T-cell (primary cell): ENCODE results near the gene SPOCD1. TPM values are rescaled to one million over a fixed set of nuclear protein-coding genes. Genes with fewer than 3 reads are reported as not detected.

Experiments used
- ATAC-seq, 4 experiments: fragments of 200-7000 bp in 3 of 4; fragments of 150-1000 bp in 1 of 4; cut with Tn5 transposase; replicated peaks in 1 of 4; 1 replicate in 3 of 4; 2 replicates in 1 of 4; pipeline ENCODE4 v1.10.0; 2021; ENCODE audit warnings: moderate library complexity in 3 of 4, mild to moderate bottlenecking in 2 of 4, moderate number of reproducible peaks in 1 of 4
- CTCF ChIA-PET, 2 donors: fragments of 300-600 bp; sonication (Branson Sonifier 250); formaldehyde crosslinking; loops; one replicate each; lab custom pipeline; 2022; ENCODE audit warnings: antibody characterized with exemption in 2 of 2; lab: Charles Lee
- POLR2A ChIA-PET, 2 donors: fragments of 300-600 bp; sonication (Branson Sonifier 250); formaldehyde crosslinking; loops; one replicate each; lab custom pipeline; 2022; ENCODE audit warnings: antibody characterized with exemption in 2 of 2; lab: Charles Lee
- DNase-seq, 35 experiments: peaks; one replicate each; pipeline versions ENCODE4 v3.0.0 to v3.0.0-alpha.2; 2013 to 2023
- H3K27ac ChIP-seq: one replicate; pipeline ENCODE4 v1.5.1; 2013; ENCODE audit warnings: low read length
- H3K27me3 ChIP-seq, 2 experiments: replicated peaks in 1 of 2; 1 replicate in 1 of 2; 2 replicates in 1 of 2; pipeline versions ENCODE4 v1.6.1 to v1.7.0; 2013; ENCODE audit warnings: low read length in 1 of 2, mixed read lengths in 1 of 2; ENCODE audit not compliant: control insufficient read depth in 2 of 2, insufficient read depth in 2 of 2; ENCODE audit errors: extremely low read depth in 1 of 2
- H3K36me3 ChIP-seq, 2 donors: 1 replicate in 1 of 2; 2 replicates in 1 of 2; pipeline versions ENCODE4 v1.6.1 to v1.7.0; 2013; ENCODE audit warnings: low read length in 1 of 2; ENCODE audit not compliant: control insufficient read depth in 2 of 2, insufficient read depth in 1 of 2; ENCODE audit errors: extremely low read depth in 1 of 2
- H3K4me1 ChIP-seq, 2 experiments: 1 replicate in 1 of 2; 2 replicates in 1 of 2; pipeline versions ENCODE4 v1.6.1 to v1.7.0; 2013; ENCODE audit warnings: low read length in 2 of 2, mixed read lengths in 1 of 2; ENCODE audit not compliant: insufficient read depth in 2 of 2, control insufficient read depth in 1 of 2; ENCODE audit errors: extremely low read depth in 1 of 2
- H3K4me3 ChIP-seq, 2 donors: 1 replicate in 1 of 2; 2 replicates in 1 of 2; pipeline versions ENCODE4 v1.5.1 to v1.7.0; 2013; ENCODE audit warnings: mild to moderate bottlenecking in 2 of 2, low read length in 1 of 2, moderate library complexity in 1 of 2; ENCODE audit not compliant: control insufficient read depth in 1 of 2; ENCODE audit errors: extremely low read depth in 1 of 2
- H3K9me3 ChIP-seq: 2 replicates; pipeline ENCODE4 v1.7.0; 2013
- H3K27ac Mint-ChIP-seq, 2 donors: one replicate each; pipeline ENCODE4 v1.8.0; 2020 to 2021; ENCODE audit warnings: mild to moderate bottlenecking in 2 of 2, mixed read lengths in 2 of 2
- H3K27me3 Mint-ChIP-seq, 2 donors: one replicate each; pipeline ENCODE4 v1.8.0; 2021 to 2022; ENCODE audit warnings: mixed read lengths in 2 of 2
- H3K36me3 Mint-ChIP-seq: one replicate; pipeline ENCODE4 v1.8.0; 2021; ENCODE audit warnings: mixed read lengths
- H3K4me1 Mint-ChIP-seq, 3 donors: one replicate each; pipeline ENCODE4 v1.8.0; 2020 to 2022; ENCODE audit warnings: mixed read lengths in 3 of 3, mild to moderate bottlenecking in 1 of 3
- H3K4me3 Mint-ChIP-seq, 3 donors: one replicate each; pipeline ENCODE4 v1.8.0; 2020 to 2022; ENCODE audit warnings: mild to moderate bottlenecking in 3 of 3, mixed read lengths in 3 of 3, moderate library complexity in 3 of 3
- H3K9me3 Mint-ChIP-seq, 3 donors: one replicate each; pipeline ENCODE4 v1.8.0; 2020 to 2022; ENCODE audit warnings: mixed read lengths in 3 of 3
- WGBS: methylation state at CpG from one replicate; pipeline ENCODE4 v1.1.5; 2013; ENCODE audit warnings: missing lambda C conversion rate; ENCODE audit not compliant: insufficient coverage; 5-methylcytosine and 5-hydroxymethylcytosine counted together
- total RNA-seq, 35 experiments: library from RNA in 6 of 35; stranded (reverse) in 6 of 35; fragments of 120-200 nt in 1 of 35; gene quantifications; one replicate each; pipeline versions ENCODE4 v1.2.1 to v1.2.4 and lab custom pipeline; 2013 to 2026

SPOCD1 gene
- total RNA-seq, 5 donors from 2014 or later (not counting 1 experiment from before 2014, with no cell fraction given): not detected

DNA sequence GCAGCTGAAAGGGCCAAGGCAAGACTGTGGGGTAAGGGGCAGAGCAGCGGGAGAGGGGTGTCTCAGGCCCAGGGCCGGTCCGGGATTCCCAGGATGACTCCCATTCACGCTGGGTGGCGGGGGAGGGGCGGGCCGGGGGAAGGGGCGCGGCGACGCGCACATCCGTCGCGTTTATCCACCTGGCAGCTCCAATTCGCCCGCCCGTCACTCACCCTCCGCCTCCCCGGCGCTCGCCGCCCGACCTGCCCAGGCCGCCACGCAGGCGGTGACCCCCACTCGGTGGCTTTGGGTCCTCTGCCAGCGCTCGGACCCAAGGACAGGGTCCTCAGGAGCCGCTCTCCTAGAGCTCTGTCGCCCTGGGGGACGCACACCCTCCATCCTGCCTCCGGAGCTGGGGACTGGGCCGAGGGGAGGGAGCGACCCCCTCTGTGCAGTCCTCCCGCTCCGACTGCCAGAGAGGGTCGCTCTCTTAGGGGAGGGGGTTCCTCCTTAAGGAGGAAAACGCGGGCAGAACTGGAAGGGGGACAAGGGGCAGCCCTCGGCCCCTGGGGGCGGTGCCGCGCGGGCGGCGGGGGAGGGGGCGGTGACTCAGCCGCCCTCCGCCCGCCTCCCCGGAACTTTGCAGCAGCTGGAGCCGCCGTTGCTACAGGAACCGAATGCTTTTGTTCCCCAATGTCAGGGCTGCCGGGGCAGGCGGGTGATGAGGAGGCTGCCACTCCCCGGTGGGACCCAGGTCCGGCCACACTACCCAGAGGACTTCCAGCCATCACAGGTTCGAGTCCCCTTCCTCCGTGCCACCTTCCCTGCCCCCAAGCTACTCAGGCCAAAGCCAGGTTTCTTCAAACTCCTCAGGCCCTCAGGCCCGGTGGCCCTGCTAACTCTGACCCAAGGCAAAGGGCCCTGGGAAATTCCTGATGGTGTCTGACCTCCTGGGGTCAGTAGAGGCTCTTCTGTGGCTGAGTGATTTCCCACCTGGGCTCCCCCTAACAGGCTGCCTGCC lies 55.1 kb downstream of the SPOCD1 start:
- H3K4me3 Mint-ChIP-seq: peak overlapping the region; percentile 65 to 86 (median 68)

DNA sequence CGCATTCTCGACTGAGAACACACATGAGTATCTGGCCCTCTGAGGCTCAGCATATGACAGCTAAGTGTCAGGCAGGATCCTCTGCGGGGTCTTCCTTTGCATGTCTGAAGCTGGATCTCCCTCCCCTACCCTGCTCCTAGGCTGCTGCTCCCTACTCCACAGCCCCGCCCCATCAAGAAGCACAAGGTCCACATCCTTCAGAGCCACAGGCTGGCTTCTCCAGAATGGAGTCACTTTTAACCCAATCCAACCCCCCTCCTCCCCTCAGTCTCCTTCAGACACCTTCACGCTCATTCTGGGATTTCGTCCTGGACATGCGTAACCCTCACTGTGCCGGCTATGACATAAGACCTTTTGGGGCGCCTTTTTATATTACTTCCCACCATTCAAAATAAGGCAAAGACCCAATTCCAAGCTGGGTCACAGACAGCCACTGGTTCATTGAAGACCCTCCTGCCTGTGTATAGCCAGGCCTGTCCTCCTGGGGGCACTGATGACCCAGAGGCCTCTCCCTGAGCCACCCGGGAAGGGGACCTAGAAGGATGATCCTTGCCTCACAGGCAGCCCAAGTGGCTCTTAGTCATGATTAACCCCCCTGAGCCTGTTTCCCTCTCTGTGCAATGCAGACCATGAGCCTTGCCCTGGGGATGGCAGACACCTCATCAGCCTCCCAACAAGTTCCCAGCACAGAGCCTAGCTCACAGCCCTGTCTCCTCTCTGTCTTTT lies 56.4 kb downstream of the SPOCD1 start:
- no peaks in the 10 kb centered on the region for H3K36me3 ChIP-seq
- H3K27ac ChIP-seq: no peak overlapping the region
- Mint-ChIP-seq H3K4me1 (peaks cover 6 to 30% (median 20%) of the 10 kb centered on the region in 3 donors), H3K4me3 (peak overlapping the region; percentile 65 to 86 (median 65)), H3K27ac (no peak overlapping the region), H3K36me3 (no peaks in the 10 kb centered on the region), H3K27me3 (peaks cover 0 to 3% of the 10 kb centered on the region in 2 donors), H3K9me3 (no peaks in the 10 kb centered on the region)
- DNase-seq: no peak
- POLR2A ChIA-PET: no interaction called here
- H3K4me3 ChIP-seq: no peak overlapping the region
- no peak for ATAC-seq
- no peaks in the 10 kb centered on the region for H3K9me3 ChIP-seq
- CTCF ChIA-PET: interaction anchor here in 1 of 2 donors (0.7 to 4.0 kb wide), 2 partner anchors 30 to 202 kb away, joined by 3 to 24 read pairs; no protein-coding TSS in a partner anchor
- H3K27me3 ChIP-seq: peaks cover 0 to 34% of the 10 kb centered on the region in 2 experiments
- H3K4me1 ChIP-seq: peaks cover 8 to 39% of the 10 kb centered on the region in 2 experiments
- WGBS: 98% methylated on average over 10 of the region's 10 CpGs

More for the DNA sequence above, 55.1 kb downstream of the SPOCD1 start:
- Histone ChIP-seq H3K27ac (no peak overlapping the region), H3K27me3 (peaks cover 0 to 41% of the 10 kb centered on the region in 2 experiments), H3K4me3 (peak overlapping the region; percentile 64 to 76), H3K36me3 (no peaks in the 10 kb centered on the region), H3K9me3 (no peaks in the 10 kb centered on the region), H3K4me1 (peaks cover 10 to 46% of the 10 kb centered on the region in 2 experiments)
- ChIA-PET POLR2A (interaction anchor here in 1 of 2 donors (0.5 kb wide), 1 partner anchor 174 kb away, joined by 3 read pairs; no protein-coding TSS in a partner anchor), CTCF (interaction anchor here in 1 of 2 donors (0.6 to 4.0 kb wide), 5 partner anchors 10 to 197 kb away, joined by 3 to 24 read pairs (median 3); partner anchors contain the start of gene PEF1)
- H3K27me3 Mint-ChIP-seq: peaks cover 0 to 5% of the 10 kb centered on the region in 2 donors
- H3K4me1 Mint-ChIP-seq: peaks cover 6 to 37% (median 24%) of the 10 kb centered on the region in 3 donors
- H3K36me3 Mint-ChIP-seq: no peaks in the 10 kb centered on the region
- no peaks in the 10 kb centered on the region for H3K9me3 Mint-ChIP-seq
- ATAC-seq (peak; percentile 66 to 80 (median 72)), DNase-seq (peak in 34 of 35 experiments; percentile 28 to 76 (median 60))
- 4% methylated on average over 51 of the region's 63 CpGs for WGBS
- no peak overlapping the region for H3K27ac Mint-ChIP-seq

DNA sequence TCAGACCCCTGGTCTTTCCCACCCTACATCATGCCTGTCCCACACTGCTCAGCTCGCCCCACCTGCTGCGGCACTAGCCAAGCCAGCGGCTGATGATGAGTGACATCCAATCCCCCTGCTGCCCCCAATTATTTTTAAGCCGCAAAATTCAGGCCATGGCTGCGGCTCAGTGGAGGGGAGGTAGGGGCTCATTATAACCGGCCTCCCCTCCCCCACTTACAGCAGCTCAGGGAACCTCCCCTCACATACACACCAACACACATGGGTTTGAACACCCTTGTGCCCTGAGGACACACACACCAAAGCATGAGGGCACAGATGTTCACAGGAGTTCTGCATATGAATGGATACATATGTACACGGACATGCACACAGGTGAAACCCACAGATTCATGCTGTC lies 57.0 kb downstream of the SPOCD1 start:
- no peak overlapping the region for H3K4me3 ChIP-seq
- no peak overlapping the region for H3K27ac ChIP-seq
- no peak overlapping the region for H3K4me3 Mint-ChIP-seq
- no peaks in the 10 kb centered on the region for H3K9me3 ChIP-seq
- no peaks in the 10 kb centered on the region for H3K36me3 ChIP-seq
- WGBS: 100% methylated on average over 1 of the region's 7 CpGs
- no peaks in the 10 kb centered on the region for H3K9me3 Mint-ChIP-seq
- ATAC-seq (no peak), DNase-seq (no peak)
- H3K36me3 Mint-ChIP-seq: no peaks in the 10 kb centered on the region
- peaks cover 0 to 33% of the 10 kb centered on the region in 2 experiments for H3K27me3 ChIP-seq
- ChIA-PET POLR2A (no interaction called here), CTCF (interaction anchor here in 1 of 2 donors (0.8 kb wide), 1 partner anchor 264 kb away, joined by 3 read pairs; no protein-coding TSS in a partner anchor)
- H3K4me1 Mint-ChIP-seq: peaks cover 6 to 30% (median 20%) of the 10 kb centered on the region in 3 donors
- H3K4me1 ChIP-seq: peaks cover 8 to 37% of the 10 kb centered on the region in 2 experiments
- no peak overlapping the region for H3K27ac Mint-ChIP-seq
- peaks cover 0 to 3% of the 10 kb centered on the region in 2 donors for H3K27me3 Mint-ChIP-seq

- DNase-seq (no peak), ATAC-seq (no peak)
- Mint-ChIP-seq H3K4me1 (peaks cover 6 to 27% (median 16%) of the 10 kb centered on the region in 3 donors), H3K9me3 (no peaks in the 10 kb centered on the region), H3K27me3 (no peaks in the 10 kb centered on the region), H3K27ac (no peak overlapping the region), H3K4me3 (no peak overlapping the region), H3K36me3 (no peaks in the 10 kb centered on the region)
- 100% methylated on average over 1 of the region's 6 CpGs for WGBS
- no peak overlapping the region for H3K27ac ChIP-seq
- peaks cover 5 to 30% of the 10 kb centered on the region in 2 experiments for H3K4me1 ChIP-seq
- H3K27me3 ChIP-seq: peaks cover 0 to 26% of the 10 kb centered on the region in 2 experiments
- ChIA-PET CTCF (no interaction called here), POLR2A (no interaction called here)
- H3K4me3 ChIP-seq: no peak overlapping the region
- H3K36me3 ChIP-seq: no peaks in the 10 kb centered on the region
- no peaks in the 10 kb centered on the region for H3K9me3 ChIP-seq
Measured at GRCh38 chr1:31757989-31758388, 57.8 kb downstream of the SPOCD1 start.

- DNase-seq (no peak), ATAC-seq (no peak)
- Mint-ChIP-seq H3K9me3 (no peaks in the 10 kb centered on the region), H3K27me3 (no peaks in the 10 kb centered on the region), H3K27ac (no peak overlapping the region), H3K4me1 (peaks cover 8 to 26% (median 14%) of the 10 kb centered on the region in 3 donors), H3K4me3 (no peak overlapping the region), H3K36me3 (no peaks in the 10 kb centered on the region)
- no peak overlapping the region for H3K4me3 ChIP-seq
- peaks cover 3 to 29% of the 10 kb centered on the region in 2 experiments for H3K4me1 ChIP-seq
- WGBS: 84% methylated on average over 3 of the region's 8 CpGs
- H3K9me3 ChIP-seq: no peaks in the 10 kb centered on the region
- POLR2A ChIA-PET: no interaction called here
- no peaks in the 10 kb centered on the region for H3K36me3 ChIP-seq
- no peak overlapping the region for H3K27ac ChIP-seq
- H3K27me3 ChIP-seq: peaks cover 0 to 26% of the 10 kb centered on the region in 2 experiments
- CTCF ChIA-PET: no interaction called here
Measured at GRCh38 chr1:31757204-31757679, 58.6 kb downstream of the SPOCD1 start.
